OCI-LY7 (cell line): ENCODE data around the gene TSPO. TPM values are rescaled to one million over a fixed set of nuclear protein-coding genes. Genes with fewer than 3 reads are reported as not detected.

Source experiments
- BruUV-seq: library from RNA; stranded (reverse); fragments of 400-500 nt; replicated peaks from 2 replicates; lab custom pipeline; 2021; lab: Mats Ljungman, UMichigan
- CTCF ChIA-PET: fragments of 300-600 bp; sonication (Branson Sonifier 250); formaldehyde crosslinking; loops from one replicate; lab custom pipeline; 2022; ENCODE audit warnings: antibody characterized with exemption; ENCODE audit not compliant: unreplicated experiment; lab: Charles Lee
- POLR2A ChIA-PET: fragments of 300-600 bp; sonication (Branson Sonifier 250); formaldehyde crosslinking; loops from one replicate; lab custom pipeline; 2022; ENCODE audit warnings: antibody characterized with exemption; lab: Charles Lee
- DNase-seq: peaks from one replicate; pipeline ENCODE4 v3.0.0-alpha.2; 2015; ENCODE audit warnings: low spot score
- H2AFZ ChIP-seq: fragments of 200-600 bp; sonication (generic), shearing (Covaris generic); 2 replicates; pipeline ENCODE4 v1.6.1; 2014; ENCODE audit warnings: mild to moderate bottlenecking, antibody characterized with exemption, low read length, moderate library complexity
- H3K27ac ChIP-seq: fragments of 200-600 bp; sonication (generic); 2 replicates; pipeline ENCODE4 v1.5.1; 2014; ENCODE audit warnings: mixed run types, low read depth, mild to moderate bottlenecking, moderate library complexity, low read length, inconsistent platforms; ENCODE audit not compliant: poor library complexity, severe bottlenecking
- H3K36me3 ChIP-seq: fragments of 200-600 bp; sonication (generic); 2 replicates; pipeline ENCODE4 v1.6.1; 2014; ENCODE audit warnings: mild to moderate bottlenecking, antibody characterized with exemption, low read length, moderate library complexity, mixed read lengths; ENCODE audit not compliant: insufficient read depth
- H3K4me1 ChIP-seq: fragments of 200-600 bp; sonication (generic); 2 replicates; pipeline ENCODE4 v1.5.1; 2014; ENCODE audit warnings: mild to moderate bottlenecking, low read length; ENCODE audit not compliant: insufficient read depth, poor library complexity, severe bottlenecking
- H3K4me2 ChIP-seq: fragments of 200-600 bp; sonication (generic); 2 replicates; pipeline ENCODE4 v1.6.1; 2014; ENCODE audit warnings: mild to moderate bottlenecking, low read length
- H3K4me3 ChIP-seq: fragments of 200-600 bp; sonication (generic); 2 replicates; pipeline ENCODE4 v1.5.1; 2014; ENCODE audit warnings: mild to moderate bottlenecking, low read depth, low read length; ENCODE audit not compliant: poor library complexity, severe bottlenecking
- H3K79me2 ChIP-seq: fragments of 200-600 bp; sonication (generic); 2 replicates; pipeline ENCODE4 v1.6.1; 2016; ENCODE audit warnings: low read depth, mild to moderate bottlenecking, low read length, moderate library complexity, mixed read lengths; ENCODE audit not compliant: insufficient read depth
- H3K9me2 ChIP-seq: fragments of 200-600 bp; sonication (generic); 2 replicates; pipeline ENCODE4 v1.6.1; 2016; ENCODE audit warnings: mild to moderate bottlenecking, low read length, mixed read lengths; ENCODE audit not compliant: insufficient read depth
- H3K9me3 ChIP-seq: fragments of 200-600 bp; sonication (generic); 2 replicates; pipeline ENCODE4 v1.6.1; 2014; ENCODE audit warnings: mild to moderate bottlenecking, mixed run types, low read length, mixed read lengths
- H4K20me1 ChIP-seq: fragments of 200-600 bp; sonication (generic); 2 replicates; pipeline ENCODE4 v1.6.1; 2014; ENCODE audit warnings: mild to moderate bottlenecking, antibody characterized with exemption, low read length, moderate library complexity, mixed read lengths; ENCODE audit not compliant: insufficient read depth
- CTCF ChIP-seq: fragments of 200-600 bp; sonication (generic); conservative IDR thresholded peaks from 2 replicates; pipeline ENCODE4 v1.5.1; 2014; ENCODE audit warnings: mild to moderate bottlenecking, antibody characterized with exemption, low read length, moderate library complexity, mixed read lengths
- EZH2phosphoT487 ChIP-seq: fragments of 200-600 bp; sonication (generic); IDR thresholded peaks from 2 replicates; pipeline ENCODE4 v1.6.1; 2018; ENCODE audit warnings: low read depth, borderline replicate concordance, mild to moderate bottlenecking, mixed run types, antibody characterized with exemption, low read length, moderate library complexity, mixed read lengths
- intact Hi-C: fragments of 100-400 bp; cut with micrococcal nuclease; formaldehyde crosslinking; loops from one replicate; pipeline ENCODE4 v1.10.0; 2022; ENCODE audit not compliant: unreplicated experiment
- total RNA-seq, 2 experiments: library from RNA; depleted of rRNA in 1 of 2; stranded (reverse); fragments of >200 nt in 1 of 2; shearing (Covaris generic) in 1 of 2; gene quantifications; 2 replicates each; pipeline ENCODE4 v1.2.3, GENCODE V29; 2014 to 2022

Gene TSPO
- total RNA-seq, 2 experiments from 2014 or later, result 47.1 to 69.9 TPM

GRCh38 chr22:43185860-43186261 is 34.5 kb downstream of the TSPO start:
- CTCF ChIA-PET, result no interaction called here

GRCh38 chr22:43186272-43187170 is 35.2 kb downstream of the TSPO start, which contains the start of gene TTLL12:
TSS of gene TTLL12 (minus strand) at chr22:43187134. CDS start at chr22:43187069, 65 bp downstream.
- H3K9me3 ChIP-seq, result no peaks in the 10 kb centered on the region
- H2AFZ ChIP-seq, result peak within 1 kb of the TSS; percentile 64
- peak; percentile 74 for DNase-seq
- POLR2A ChIA-PET, result interaction anchor here (1.4 kb wide), 1 partner anchor 30 kb away, joined by 5 read pairs; no protein-coding TSS in a partner anchor
- H4K20me1 ChIP-seq, result no peaks in the 10 kb centered on the region
- CTCF ChIA-PET, result interaction anchor here (1.8 kb wide), 1 partner anchor 40 kb away, joined by 8 read pairs; no protein-coding TSS in a partner anchor
- peaks cover 26% of the 10 kb centered on the region for H3K36me3 ChIP-seq
- H3K27ac ChIP-seq, result peak within 1 kb of the TSS; percentile 80
- peaks cover 20% of the 10 kb centered on the region for H3K4me1 ChIP-seq
- intact Hi-C loops, result loop anchor here (1.0 kb wide), 1 partner anchor 75 kb away; no protein-coding TSS in a partner anchor
- H3K9me2 ChIP-seq, result no peaks in the 10 kb centered on the region
- peak within 1 kb of the TSS; percentile 89 for H3K4me3 ChIP-seq
- peaks cover 22% of the 10 kb centered on the region; the same call in 1 of the 2 replicates for H3K79me2 ChIP-seq
- TF ChIP-seq CTCF (no peak), EZH2phosphoT487 (no peak)
- peak within 1 kb of the TSS; percentile 90 for H3K4me2 ChIP-seq
- no TSS peak for BruUV-seq

More at GRCh38 chr22:43185860-43186261, 34.5 kb downstream of the TSPO start:
- Histone ChIP-seq H3K4me2 (peak overlapping the region; percentile 83), H3K27ac (peak overlapping the region; percentile 51), H4K20me1 (no peaks in the 10 kb centered on the region), H3K79me2 (peaks cover 22% of the 10 kb centered on the region; the same call in 1 of the 2 replicates), H3K4me3 (peak overlapping the region; percentile 89), H3K9me3 (no peaks in the 10 kb centered on the region), H2AFZ (no peak overlapping the region), H3K9me2 (no peaks in the 10 kb centered on the region), H3K36me3 (peaks cover 33% of the 10 kb centered on the region), H3K4me1 (peaks cover 20% of the 10 kb centered on the region)
- intact Hi-C loops, result no loop called here
- peak; percentile 19 for DNase-seq
- TF ChIP-seq CTCF (no peak), EZH2phosphoT487 (no peak)
- no TSS peak for BruUV-seq
- POLR2A ChIA-PET, result no interaction called here
